NB4 (cell line): ENCODE results near the gene UIMC1.

ENCODE experiments used
- DNase-seq: peaks from one replicate; pipeline ENCODE4 v3.0.0; 2010; ENCODE audit warnings: low read depth
- H3K4me3 ChIP-seq: one replicate; pipeline ENCODE4 v1.5.1; 2011; ENCODE audit warnings: mild to moderate bottlenecking, low read depth, low read length, moderate library complexity
- CTCF ChIP-seq: IDR thresholded peaks from one replicate; pipeline ENCODE4 v1.5.1; 2012; ENCODE audit warnings: low read depth, low read length
- MAX ChIP-seq: IDR thresholded peaks from 2 replicates; pipeline ENCODE4 v1.6.1; 2011; ENCODE audit warnings: low read depth, low read length
- MYC ChIP-seq: IDR thresholded peaks from 2 replicates; pipeline ENCODE4 v1.6.1; 2011; ENCODE audit warnings: low read depth, low read length
- POLR2A ChIP-seq: IDR thresholded peaks from 2 replicates; pipeline ENCODE4 v1.6.1; 2011; ENCODE audit warnings: mild to moderate bottlenecking; ENCODE audit not compliant: insufficient read length; ENCODE audit errors: extremely low read depth

The UIMC1 gene

GRCh38 chr5:176947847-176948246 lies 58.7 kb downstream of the UIMC1 start:
- DNase-seq: no peak
- TF ChIP-seq MAX (no peak), MYC (no peak), POLR2A (no peak), CTCF (no peak)
- H3K4me3 ChIP-seq: no peak overlapping the region

- H3K4me3 ChIP-seq: no peak overlapping the region
- DNase-seq: no peak
- TF ChIP-seq CTCF (no peak), MYC (no peak), MAX (no peak), POLR2A (no peak)
These were observed 62.3 kb downstream of the UIMC1 start for GRCh38 chr5:176944268-176944667.

- TF ChIP-seq MAX (no peak), MYC (no peak), POLR2A (no peak), CTCF (no peak)
- H3K4me3 ChIP-seq: no peak overlapping the region
- no peak for DNase-seq
These were observed 62.8 kb downstream of the UIMC1 start for GRCh38 chr5:176943816-176944215.

GRCh38 chr5:176941951-176942350 lies 64.6 kb downstream of the UIMC1 start:
- TF ChIP-seq MAX (no peak), MYC (no peak), CTCF (no peak), POLR2A (no peak)
- no peak for DNase-seq
- H3K4me3 ChIP-seq: no peak overlapping the region

GRCh38 chr5:176938472-176938871 lies 68.1 kb downstream of the UIMC1 start:
- TF ChIP-seq MYC: no peak
- DNase-seq: no peak
- no peak overlapping the region for H3K4me3 ChIP-seq

- TF ChIP-seq MYC (no peak), POLR2A (no peak), CTCF (no peak), MAX (no peak)
- no peak for DNase-seq
- no peak overlapping the region for H3K4me3 ChIP-seq
These were observed 71.6 kb downstream of the UIMC1 start for GRCh38 chr5:176935017-176935416.
